ENCODE results near the gene CHRNB2.

DNA sequence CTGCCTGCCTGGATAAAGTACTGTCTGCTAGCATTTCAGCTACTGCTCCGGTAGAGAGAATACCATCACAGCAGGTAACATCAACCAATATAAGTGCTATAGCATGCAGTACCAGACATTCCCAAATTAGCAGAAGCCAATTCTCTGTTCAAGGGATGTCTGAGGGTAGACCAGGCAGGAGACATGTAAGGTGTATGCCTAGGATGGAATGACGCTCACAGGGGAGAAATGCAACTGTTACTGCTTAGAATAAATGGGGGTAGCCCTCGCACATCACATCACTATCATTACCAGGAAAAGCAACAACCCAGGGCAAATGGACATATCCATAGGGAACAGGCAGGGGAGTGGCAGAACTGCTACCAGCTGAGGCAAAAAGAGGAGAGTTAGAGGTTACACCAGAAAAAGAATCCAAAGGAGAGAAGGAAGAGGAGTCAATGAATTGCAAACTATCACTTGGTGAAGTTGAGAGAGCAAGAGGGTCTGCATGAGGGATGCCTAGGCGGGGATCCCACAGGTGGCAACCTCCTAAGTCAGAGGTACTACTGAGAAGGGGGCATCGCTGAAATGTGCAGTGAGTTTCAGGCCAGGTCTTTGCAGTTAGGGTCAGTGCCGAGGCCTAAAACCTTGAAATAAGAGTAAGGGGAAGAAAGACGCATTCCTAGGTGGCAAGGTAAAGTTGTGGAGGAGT, 10.2 kb upstream of the CHRNB2 start:
- no peak for TF ChIP-seq POLR2A (IDR thresholded peaks at IDR 0.05)
- TF ChIP-seq, protein P1, sequence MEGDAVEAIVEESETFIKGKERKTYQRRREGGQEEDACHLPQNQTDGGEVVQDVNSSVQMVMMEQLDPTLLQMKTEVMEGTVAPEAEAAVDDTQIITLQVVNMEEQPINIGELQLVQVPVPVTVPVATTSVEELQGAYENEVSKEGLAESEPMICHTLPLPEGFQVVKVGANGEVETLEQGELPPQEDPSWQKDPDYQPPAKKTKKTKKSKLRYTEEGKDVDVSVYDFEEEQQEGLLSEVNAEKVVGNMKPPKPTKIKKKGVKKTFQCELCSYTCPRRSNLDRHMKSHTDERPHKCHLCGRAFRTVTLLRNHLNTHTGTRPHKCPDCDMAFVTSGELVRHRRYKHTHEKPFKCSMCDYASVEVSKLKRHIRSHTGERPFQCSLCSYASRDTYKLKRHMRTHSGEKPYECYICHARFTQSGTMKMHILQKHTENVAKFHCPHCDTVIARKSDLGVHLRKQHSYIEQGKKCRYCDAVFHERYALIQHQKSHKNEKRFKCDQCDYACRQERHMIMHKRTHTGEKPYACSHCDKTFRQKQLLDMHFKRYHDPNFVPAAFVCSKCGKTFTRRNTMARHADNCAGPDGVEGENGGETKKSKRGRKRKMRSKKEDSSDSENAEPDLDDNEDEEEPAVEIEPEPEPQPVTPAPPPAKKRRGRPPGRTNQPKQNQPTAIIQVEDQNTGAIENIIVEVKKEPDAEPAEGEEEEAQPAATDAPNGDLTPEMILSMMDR (IDR thresholded peaks at IDR 0.05), result no peak
